Bone marrow (tissue), 2 donors: ENCODE data around the gene PCDH11X.
"Not testable (repeated sequence)": the region's sequence is repeated elsewhere in the genome, so short reads cannot be mapped to it uniquely, and the experiment has no call there.

Experiments
- DNase-seq, 2 donors: peaks; one replicate each; lab custom pipeline; 2025; lab: John Stamatoyannopoulos, UW

Gene PCDH11X

GRCh38 chrX:91779135-91779534 lies at the start of gene PCDH11X:
TSS of gene PCDH11X (plus strand) at chrX:91779375. CDS start at chrX:91835505, 56,130 bp downstream.
- DNase-seq = peak in 1 of 2 donors; percentile 18

GRCh38 chrX:91747446-91747845 lies 31.7 kb upstream of the PCDH11X start:
- DNase-seq = not testable (repeated sequence)

- not testable (repeated sequence) for DNase-seq
Observed at GRCh38 chrX:91753022-91753421, 26.2 kb upstream of the PCDH11X start.

- not testable (repeated sequence) for DNase-seq
Observed at GRCh38 chrX:91770619-91771488, 8.3 kb upstream of the PCDH11X start.

- DNase-seq = peak in 1 of 2 donors; percentile 0
Observed at GRCh38 chrX:91773943-91774342, 5.2 kb upstream of the PCDH11X start.

GRCh38 chrX:91780008-91780407 lies 833 bp downstream of the PCDH11X start:
- not testable (repeated sequence) for DNase-seq

- not testable (repeated sequence) for DNase-seq
Observed at GRCh38 chrX:91780698-91781097, 1.5 kb downstream of the PCDH11X start.

GRCh38 chrX:91781553-91782298 lies 2.6 kb downstream of the PCDH11X start:
- DNase-seq = not testable (repeated sequence)

GRCh38 chrX:91782825-91783224 lies 3.6 kb downstream of the PCDH11X start:
- DNase-seq = not testable (repeated sequence)

- DNase-seq = not testable (repeated sequence)
Observed at GRCh38 chrX:91817537-91817936, 38.4 kb downstream of the PCDH11X start.

- not testable (repeated sequence) for DNase-seq
Observed at GRCh38 chrX:91825321-91825720, 46.1 kb downstream of the PCDH11X start.
